GF-D8 (cell line): ENCODE data around the gene DLX5.

ENCODE experiments used
- DNase-seq: peaks from one replicate; lab custom pipeline; 2025; lab: John Stamatoyannopoulos, UW

The DLX5 gene

GRCh38 chr7:97005183-97006054, 19.2 kb downstream of the DLX5 start, which contains the start of gene DLX6:
Gene DLX6 (plus strand): TSS chr7:97005553. CDS start chr7:97005978, 425 bp downstream.
- no peak for DNase-seq

- DNase-seq = no peak
Observed at GRCh38 chr7:97004247-97005182, 20.1 kb downstream of the DLX5 start.

DNA sequence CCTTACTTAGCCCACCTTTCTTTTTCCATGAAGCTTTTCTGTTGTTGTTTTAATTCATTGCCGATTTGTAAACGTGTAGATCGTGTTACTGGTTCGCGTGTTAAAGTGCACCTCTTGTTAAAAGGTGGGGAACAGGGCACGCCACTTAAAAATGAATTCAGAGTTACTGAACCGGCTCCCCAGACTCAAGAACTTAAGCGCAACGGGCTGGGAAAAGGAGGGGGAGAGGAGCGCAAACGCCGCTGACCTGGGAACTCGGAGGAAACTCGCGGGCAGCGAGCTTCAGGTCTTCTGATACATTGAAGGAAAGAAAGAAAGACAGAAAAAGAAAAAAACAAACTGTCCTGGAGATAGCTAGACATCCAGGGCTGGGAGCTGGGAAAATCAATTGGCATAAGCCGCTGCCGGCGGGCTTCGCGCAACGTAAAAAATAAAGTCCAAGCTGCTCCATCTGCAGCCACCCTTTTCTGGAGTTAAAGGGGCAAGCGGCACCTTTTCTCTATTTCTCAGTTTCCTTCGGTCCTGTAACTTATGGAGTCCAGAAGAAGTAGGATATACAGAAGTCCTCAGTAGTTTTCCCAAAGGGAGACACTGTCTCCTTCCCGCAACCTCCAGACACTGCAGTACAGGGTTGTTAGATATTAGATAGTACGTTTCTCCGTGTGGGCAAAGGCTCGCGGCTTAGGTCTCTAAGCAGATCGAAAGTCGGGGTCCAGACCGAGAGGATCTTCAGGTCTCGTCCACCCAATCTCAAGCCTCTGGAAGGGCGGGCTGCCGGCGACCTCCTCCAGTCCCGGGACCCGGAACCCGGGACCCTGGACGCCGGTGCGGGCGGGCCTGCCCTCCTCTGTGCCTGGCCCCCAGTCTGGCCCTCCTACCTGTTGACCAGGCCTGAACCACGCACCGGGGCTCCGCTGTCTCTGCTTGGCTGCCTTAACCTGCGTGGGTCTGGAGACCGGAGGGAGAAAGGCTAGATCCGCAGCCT, 21.1 kb downstream of the DLX5 start:
- no peak for DNase-seq

DNA sequence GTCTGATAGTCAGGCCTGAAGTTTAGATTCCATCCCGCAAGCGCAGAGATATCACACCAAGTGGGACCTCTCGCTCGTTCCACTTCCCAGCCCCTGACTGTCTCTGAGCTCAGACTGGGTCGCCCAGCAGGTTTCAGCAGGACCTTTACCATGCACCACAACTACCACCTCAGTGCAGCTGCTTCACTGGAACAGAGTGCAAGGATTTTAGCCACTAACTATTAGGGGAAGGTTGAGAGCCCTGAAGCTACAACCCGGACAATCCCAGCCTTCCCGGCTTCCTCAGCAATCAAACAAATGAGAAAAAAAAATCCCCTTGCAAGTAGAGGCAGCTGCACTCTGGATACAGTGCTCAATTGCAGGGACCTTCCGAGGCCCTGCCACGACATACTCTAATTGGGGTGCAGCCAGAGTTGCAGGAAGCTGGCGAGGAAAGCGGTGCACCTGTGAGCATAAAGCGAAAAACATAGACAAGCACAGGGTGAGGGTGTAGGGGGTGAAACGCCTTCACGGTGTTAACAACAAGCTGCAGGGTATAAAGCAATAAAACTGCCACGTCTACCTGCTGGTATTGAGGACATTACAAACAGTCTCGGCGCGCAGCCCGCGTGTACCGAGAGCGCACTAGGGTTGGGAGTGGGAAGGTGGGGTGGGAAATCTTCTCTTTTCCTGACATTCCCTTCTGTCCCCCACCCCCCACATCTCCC, 21.9 kb downstream of the DLX5 start:
- DNase-seq = no peak

DNA sequence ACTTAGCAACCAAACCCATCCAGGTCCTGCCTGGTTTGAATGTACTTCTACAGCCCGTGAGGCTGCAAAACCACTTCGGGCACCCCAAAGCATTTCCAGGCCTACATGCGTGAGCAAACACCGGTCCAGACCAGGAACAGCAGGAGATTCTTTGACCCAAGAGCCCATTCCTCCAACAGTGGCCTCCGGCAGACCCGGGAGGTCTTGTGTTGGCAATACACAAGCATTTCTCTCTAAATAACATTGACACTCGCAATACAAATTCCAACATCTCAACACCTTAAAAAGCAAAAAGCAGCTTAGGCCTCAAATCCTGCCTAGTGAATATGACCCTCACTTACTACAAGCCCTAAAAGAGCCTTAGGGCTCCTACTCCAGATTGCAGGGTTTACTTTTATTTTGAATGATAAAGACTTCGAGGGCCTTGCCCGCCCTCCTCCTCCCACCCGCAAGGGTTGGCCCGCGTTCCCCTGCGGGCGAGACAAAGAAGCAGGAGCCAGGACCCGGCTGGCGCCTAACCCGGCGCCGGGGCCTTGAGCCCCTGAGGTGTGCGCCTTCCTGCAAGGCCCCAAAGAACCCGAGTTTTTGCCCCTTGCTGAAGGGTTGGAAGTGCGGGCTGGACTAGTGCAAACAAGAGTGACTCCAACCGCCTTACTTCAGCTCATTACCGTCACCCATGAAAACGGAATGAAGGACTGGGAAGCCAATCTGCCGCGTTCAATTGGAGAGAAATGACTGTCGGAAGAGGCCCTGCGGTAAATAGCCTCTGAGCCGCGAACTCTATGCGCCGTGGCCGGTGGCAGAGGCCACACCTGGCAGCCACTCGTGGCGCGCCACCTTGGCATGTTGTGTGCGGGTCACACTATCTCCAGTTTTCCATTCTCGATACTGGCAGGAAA, 22.7 kb downstream of the DLX5 start:
- no peak for DNase-seq

DNA sequence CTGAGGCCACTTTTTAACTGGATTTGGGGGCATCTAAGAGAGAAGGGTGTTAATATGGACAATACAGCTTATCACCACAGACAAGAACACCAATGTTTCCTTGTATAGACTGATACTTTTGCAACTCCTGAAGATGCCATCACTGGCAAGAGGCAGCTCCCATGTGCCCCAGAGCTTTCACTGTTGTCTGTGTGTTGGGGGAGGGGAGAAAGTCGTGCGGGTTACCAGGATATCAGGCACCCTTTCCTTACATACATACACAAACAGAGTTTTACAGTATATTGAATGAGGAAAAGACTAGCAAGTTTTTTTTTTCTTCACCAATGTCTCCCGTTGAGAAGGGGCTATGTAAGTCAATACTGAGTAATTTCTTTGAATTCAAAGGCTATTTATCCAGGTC, 23.4 kb downstream of the DLX5 start:
- no peak for DNase-seq

DNA sequence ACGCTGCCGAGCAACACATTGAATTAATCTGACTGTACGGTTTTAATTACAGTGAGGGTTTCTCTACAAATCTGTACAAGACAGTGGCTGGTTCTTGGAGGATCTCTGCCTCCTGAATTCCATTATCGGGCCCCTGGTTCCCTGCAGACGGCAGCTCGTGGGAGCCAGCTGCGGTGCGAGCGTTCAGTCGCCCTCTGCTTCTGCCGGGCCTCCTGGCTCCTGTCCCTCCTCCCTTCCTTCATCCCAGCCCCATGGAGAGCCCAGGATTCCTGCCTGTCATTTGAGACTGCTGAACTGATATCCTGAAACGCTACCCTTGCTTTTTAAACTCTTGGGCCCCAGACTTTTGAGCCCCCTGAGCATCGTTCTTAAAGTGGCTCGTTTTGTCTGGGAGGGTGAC, 25.9 kb downstream of the DLX5 start:
- no peak for DNase-seq

GRCh38 chr7:96998333-96998732, 26.3 kb downstream of the DLX5 start:
- no peak for DNase-seq

GRCh38 chr7:96997512-96998032, 27.1 kb downstream of the DLX5 start:
- DNase-seq = no peak

- no peak for DNase-seq
Observed at GRCh38 chr7:96996958-96997511, 27.6 kb downstream of the DLX5 start.

DNA sequence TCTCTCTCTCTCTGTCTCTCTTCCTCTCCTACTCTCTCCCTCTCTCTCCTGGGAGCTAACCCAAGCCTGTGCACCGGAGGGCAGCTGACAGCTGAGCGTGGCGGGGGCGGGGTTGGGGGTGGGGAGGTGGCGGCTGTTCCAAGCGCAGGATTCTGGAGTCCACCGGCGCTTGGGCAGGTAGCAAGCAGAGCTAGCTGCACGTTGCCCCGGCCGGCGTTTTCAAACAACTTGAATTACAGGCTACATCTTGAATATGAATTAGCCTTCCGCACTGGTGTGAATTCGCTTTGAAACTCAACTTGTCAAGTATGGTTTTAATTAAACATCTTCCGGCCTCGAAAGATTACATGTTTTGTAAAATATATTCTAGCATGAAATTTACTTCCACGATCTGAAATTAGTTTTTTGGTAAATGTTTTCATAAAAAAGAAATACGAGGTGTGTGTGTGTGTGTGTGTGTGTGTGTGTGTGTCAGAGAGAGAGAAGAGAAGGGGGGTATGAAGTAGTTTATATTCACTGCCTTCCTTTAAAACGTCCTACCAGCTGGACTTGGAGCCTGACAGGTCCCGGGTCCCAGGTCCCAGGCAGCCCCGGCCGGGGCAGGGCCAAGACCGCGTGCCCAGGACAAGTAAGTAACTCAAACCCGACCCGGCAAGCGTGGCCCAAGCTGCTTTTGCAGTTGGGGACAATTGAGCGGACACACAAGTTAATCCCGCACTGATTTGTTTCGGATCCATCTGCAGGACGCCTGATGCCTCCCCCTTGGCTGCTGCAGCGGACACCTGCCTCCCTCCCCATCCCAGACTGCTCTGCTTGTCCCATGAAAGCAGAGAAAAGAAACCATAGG, 28.3 kb downstream of the DLX5 start:
- no peak for DNase-seq

- no peak for DNase-seq
Observed at GRCh38 chr7:96995406-96996110, 29.1 kb downstream of the DLX5 start.

- DNase-seq = no peak
Observed at GRCh38 chr7:96993980-96994379, 30.7 kb downstream of the DLX5 start.

- DNase-seq = no peak
Observed at GRCh38 chr7:96993094-96993865, 31.4 kb downstream of the DLX5 start.

GRCh38 chr7:96992192-96993005, 32.2 kb downstream of the DLX5 start:
- no peak for DNase-seq

- DNase-seq = no peak
Observed at GRCh38 chr7:96991546-96992191, 33.0 kb downstream of the DLX5 start.
